Omental fat pad (tissue), 4 donors: ENCODE results near the gene NKX1-2. TPM values are rescaled to one million over a fixed set of nuclear protein-coding genes. Genes with fewer than 3 reads are reported as not detected.

Experiments used
- ATAC-seq: fragments of 150-250 bp; one replicate; pipeline ENCODE4 v1.9.1; 2016; ENCODE audit warnings: mild to moderate bottlenecking, moderate library complexity; ENCODE audit not compliant: low FRiP score
- DNase-seq: peaks from one replicate; pipeline ENCODE4 v3.0.0-alpha.2; 2019; ENCODE audit warnings: low spot score
- CTCF ChIP-seq, 3 donors: fragments of 450-650 bp; IDR thresholded peaks; one replicate each; pipeline ENCODE4 v1.5.1; 2016 to 2017; ENCODE audit warnings: antibody characterized with exemption in 3 of 3, mild to moderate bottlenecking in 3 of 3, moderate library complexity in 2 of 3
- total RNA-seq, 4 donors: library from RNA; depleted of rRNA; stranded (reverse); fragments of >200 nt; gene quantifications; one replicate each; pipeline ENCODE4 v1.1.0, GENCODE V29; 2016

Gene NKX1-2
- total RNA-seq, 4 donors from 2014 or later = not detected

GRCh38 chr10:124407456-124407855 lies 42.4 kb downstream of the NKX1-2 start:
- ATAC-seq = no peak

GRCh38 chr10:124403548-124403947 lies 46.3 kb downstream of the NKX1-2 start:
- DNase-seq (no peak), ATAC-seq (peak; percentile 84)
- peak in 1 of 3 donors; percentile 23 for TF ChIP-seq CTCF (IDR thresholded peaks at IDR 0.05)

More at GRCh38 chr10:124407456-124407855, 42.4 kb downstream of the NKX1-2 start:
- no peak for DNase-seq
- TF ChIP-seq CTCF (IDR thresholded peaks at IDR 0.05) = no peak

GRCh38 chr10:124402273-124402672 lies 47.6 kb downstream of the NKX1-2 start:
- DNase-seq = no peak
- no peak for ATAC-seq
- TF ChIP-seq CTCF (IDR thresholded peaks at IDR 0.05) = no peak

DNA sequence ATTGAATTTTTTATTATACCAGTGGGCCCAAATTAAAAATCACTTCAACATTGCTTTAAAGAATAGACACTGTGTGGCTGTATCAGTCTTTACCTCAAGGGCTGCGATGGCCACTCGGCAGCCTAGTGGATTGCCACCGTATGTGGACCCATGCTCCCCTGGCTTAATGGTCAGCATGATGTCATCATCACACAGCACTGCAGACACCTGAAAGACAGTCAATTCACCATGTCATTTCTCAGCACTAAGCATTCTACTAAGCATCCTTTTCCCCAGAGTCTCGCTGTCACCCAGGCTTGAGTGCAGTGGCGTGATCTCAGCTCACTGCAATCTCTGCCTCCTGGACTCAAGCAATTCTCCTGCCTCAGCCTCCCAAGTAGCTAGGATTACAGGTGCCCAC lies 48.2 kb downstream of the NKX1-2 start:
- TF ChIP-seq CTCF (IDR thresholded peaks at IDR 0.05) = no peak
- ATAC-seq = no peak
- DNase-seq = no peak

Other genes starting within 250 kb of the NKX1-2 start
- 100 to 1,000 TPM in 1 of 4 donors, 10 to 100 TPM in 3; 62.4 to 120 (median 85.3) TPM for gene OAT, start 31.1 kb downstream of the NKX1-2 start, total RNA-seq
- 10 to 100 TPM; 10.1 to 16.2 (median 13.7) TPM for gene LHPP, start 11.8 kb upstream of the NKX1-2 start, total RNA-seq